ENCODE results near the gene MADD.
"Not testable (repeated sequence)": the region's sequence is repeated elsewhere in the genome, so short reads cannot be mapped to it uniquely, and the experiment has no call there.

Gene MADD

GRCh38 chr11:47326198-47326597 lies 56.3 kb downstream of the MADD start:
- DNase-seq: no peak

- no peak for DNase-seq
These were observed 57.1 kb downstream of the MADD start for GRCh38 chr11:47327025-47327424.

- no peak for DNase-seq
These were observed 58.0 kb downstream of the MADD start for GRCh38 chr11:47327949-47328348.

GRCh38 chr11:47328449-47329390 lies 58.8 kb downstream of the MADD start:
- DNase-seq: no peak

- DNase-seq: no peak
These were observed 59.6 kb downstream of the MADD start for GRCh38 chr11:47329431-47329986.

GRCh38 chr11:47329987-47330931 lies 60.3 kb downstream of the MADD start:
- DNase-seq: no peak

- no peak for DNase-seq
These were observed 61.7 kb downstream of the MADD start for GRCh38 chr11:47331454-47332302.

GRCh38 chr11:47332303-47332711 lies 62.4 kb downstream of the MADD start:
- no peak for DNase-seq

- no peak for DNase-seq
These were observed 63.0 kb downstream of the MADD start for GRCh38 chr11:47332791-47333525.

- DNase-seq: no peak
These were observed 63.6 kb downstream of the MADD start for GRCh38 chr11:47333526-47333845.

- no peak for DNase-seq
These were observed 64.0 kb downstream of the MADD start for GRCh38 chr11:47333886-47334443.

- DNase-seq: not testable (repeated sequence)
These were observed 64.9 kb downstream of the MADD start for GRCh38 chr11:47334699-47335411.

GRCh38 chr11:47335733-47336132 lies 65.8 kb downstream of the MADD start:
- no peak for DNase-seq

- no peak for DNase-seq
These were observed 66.7 kb downstream of the MADD start for GRCh38 chr11:47336595-47336994.

GRCh38 chr11:47337229-47337924 lies 67.4 kb downstream of the MADD start:
- no peak for DNase-seq

GRCh38 chr11:47338396-47339241 lies 68.7 kb downstream of the MADD start:
- no peak for DNase-seq

GRCh38 chr11:47340010-47340409 lies 70.1 kb downstream of the MADD start:
- DNase-seq: no peak

GRCh38 chr11:47340980-47341775 lies 71.2 kb downstream of the MADD start:
- DNase-seq: no peak

Data from activated CD4-positive, alpha-beta T cell treated with anti-CD3 and anti-CD28 coated beads, Interleukin-2, Interleukin-6, amounts not matched to agents 100 ng/mL and 50 ng/mL, durations not matched to agents 16 hours and 8 hours (primary cell).